ENCODE data around the gene NXPH4. TPM values are rescaled to one million over a fixed set of nuclear protein-coding genes. Genes with fewer than 3 reads are reported as not detected.

The NXPH4 gene
- total RNA-seq, result not detected in 2 replicates

GRCh38 chr12:57216014-57216911 is at the start of gene NXPH4:
TSS of gene NXPH4 (plus strand) at chr12:57216794. CDS start at chr12:57216970, 176 bp downstream.
- TF ChIP-seq, protein P1, sequence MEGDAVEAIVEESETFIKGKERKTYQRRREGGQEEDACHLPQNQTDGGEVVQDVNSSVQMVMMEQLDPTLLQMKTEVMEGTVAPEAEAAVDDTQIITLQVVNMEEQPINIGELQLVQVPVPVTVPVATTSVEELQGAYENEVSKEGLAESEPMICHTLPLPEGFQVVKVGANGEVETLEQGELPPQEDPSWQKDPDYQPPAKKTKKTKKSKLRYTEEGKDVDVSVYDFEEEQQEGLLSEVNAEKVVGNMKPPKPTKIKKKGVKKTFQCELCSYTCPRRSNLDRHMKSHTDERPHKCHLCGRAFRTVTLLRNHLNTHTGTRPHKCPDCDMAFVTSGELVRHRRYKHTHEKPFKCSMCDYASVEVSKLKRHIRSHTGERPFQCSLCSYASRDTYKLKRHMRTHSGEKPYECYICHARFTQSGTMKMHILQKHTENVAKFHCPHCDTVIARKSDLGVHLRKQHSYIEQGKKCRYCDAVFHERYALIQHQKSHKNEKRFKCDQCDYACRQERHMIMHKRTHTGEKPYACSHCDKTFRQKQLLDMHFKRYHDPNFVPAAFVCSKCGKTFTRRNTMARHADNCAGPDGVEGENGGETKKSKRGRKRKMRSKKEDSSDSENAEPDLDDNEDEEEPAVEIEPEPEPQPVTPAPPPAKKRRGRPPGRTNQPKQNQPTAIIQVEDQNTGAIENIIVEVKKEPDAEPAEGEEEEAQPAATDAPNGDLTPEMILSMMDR (conservative IDR thresholded peaks at IDR 0.05; ENCODE audit: low read depth, low read length), result no peak
- no peak for DNase-seq (ENCODE audit: low read depth)
- H3K4me3 ChIP-seq (ENCODE audit: low read depth, low read length), result peak within 1 kb of the TSS; percentile 35

DNA sequence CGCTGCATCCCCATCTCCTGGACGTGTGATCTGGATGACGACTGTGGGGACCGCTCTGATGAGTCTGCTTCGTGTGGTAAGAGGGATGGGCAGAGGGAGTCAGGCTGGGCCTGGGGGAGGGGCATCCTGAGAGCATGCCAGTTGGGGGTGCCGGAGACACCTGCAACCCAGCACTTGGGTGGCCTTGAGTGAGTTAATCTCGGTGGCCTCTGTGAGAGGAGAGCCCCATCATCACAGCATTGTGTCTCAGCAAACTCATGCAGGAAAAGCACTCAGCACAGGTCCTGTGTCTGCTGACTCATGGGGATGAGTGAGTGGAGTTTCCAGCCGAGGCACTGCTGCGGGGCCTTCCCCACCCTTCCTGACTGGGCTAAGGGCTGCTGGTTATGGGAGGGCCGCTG is 49.6 kb upstream of the NXPH4 start:
- no peak overlapping the region for H3K4me3 ChIP-seq (ENCODE audit: low read depth, low read length)
- TF ChIP-seq, protein P1 (conservative IDR thresholded peaks at IDR 0.05; ENCODE audit: low read depth, low read length), result no peak
- peak; percentile 16 for DNase-seq (ENCODE audit: low read depth)

- TF ChIP-seq, protein P1 (conservative IDR thresholded peaks at IDR 0.05; ENCODE audit: low read depth, low read length), result no peak
- no peak overlapping the region for H3K4me3 ChIP-seq (ENCODE audit: low read depth, low read length)
- DNase-seq (ENCODE audit: low read depth), result no peak
These were observed 48.5 kb upstream of the NXPH4 start for GRCh38 chr12:57168058-57168457.

DNA sequence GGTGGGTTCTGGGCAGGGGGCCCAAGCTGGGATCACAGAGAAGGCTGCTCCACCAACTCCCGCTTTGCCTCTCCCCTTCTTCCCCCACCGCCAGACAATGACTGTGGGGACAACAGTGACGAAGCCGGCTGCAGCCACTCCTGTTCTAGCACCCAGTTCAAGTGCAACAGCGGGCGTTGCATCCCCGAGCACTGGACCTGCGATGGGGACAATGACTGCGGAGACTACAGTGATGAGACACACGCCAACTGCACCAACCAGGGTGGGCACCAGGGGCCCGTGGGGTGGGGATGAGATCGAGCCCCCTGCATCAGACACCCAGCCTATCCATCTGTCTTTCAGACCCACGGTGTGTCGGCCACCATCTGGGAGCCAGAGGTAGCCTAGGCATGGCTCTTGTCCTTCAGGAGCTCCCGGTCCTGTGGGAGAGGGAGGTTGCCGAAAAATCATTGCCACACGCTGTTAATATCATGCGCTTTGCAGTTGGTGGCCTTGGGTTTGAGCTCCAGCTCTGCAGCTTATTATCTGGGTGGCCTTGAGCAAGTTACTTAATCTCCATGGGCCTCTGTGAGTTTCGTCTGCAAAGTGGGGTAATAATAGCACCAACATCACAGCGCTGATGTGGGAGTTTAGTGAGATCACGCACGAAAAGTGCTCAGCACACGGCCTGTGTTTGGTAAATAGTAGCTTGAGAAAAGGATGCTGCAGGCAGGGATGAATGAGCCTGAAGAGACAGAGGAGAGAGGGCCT is 47.4 kb upstream of the NXPH4 start:
- DNase-seq (ENCODE audit: low read depth), result no peak
- TF ChIP-seq, protein P1 (conservative IDR thresholded peaks at IDR 0.05; ENCODE audit: low read depth, low read length), result no peak
- H3K4me3 ChIP-seq (ENCODE audit: low read depth, low read length), result no peak overlapping the region

GRCh38 chr12:57169969-57170368 is 46.6 kb upstream of the NXPH4 start:
- DNase-seq (ENCODE audit: low read depth), result no peak
- no peak overlapping the region for H3K4me3 ChIP-seq (ENCODE audit: low read depth, low read length)
- TF ChIP-seq, protein P1 (conservative IDR thresholded peaks at IDR 0.05; ENCODE audit: low read depth, low read length), result no peak

DNA sequence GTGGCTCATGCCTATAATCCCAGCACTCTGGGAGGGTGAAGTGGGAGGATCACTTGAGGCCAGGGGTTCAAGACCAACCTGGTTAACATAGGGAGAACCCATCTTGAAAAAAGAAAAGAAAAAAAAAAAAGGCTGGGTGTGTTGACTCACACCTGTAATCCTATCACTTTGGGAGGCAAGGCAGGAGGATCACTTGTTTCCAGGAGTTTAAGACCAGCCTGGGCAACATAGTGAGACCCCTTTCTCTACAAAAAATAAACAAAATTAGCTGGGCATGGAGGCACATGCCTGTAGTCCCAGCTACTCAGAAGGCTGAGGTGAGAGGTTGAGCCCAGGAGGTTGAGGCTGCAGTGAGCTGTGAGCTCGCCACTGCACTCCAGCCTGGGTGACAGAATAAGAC is 46.2 kb upstream of the NXPH4 start:
- TF ChIP-seq, protein P1 (conservative IDR thresholded peaks at IDR 0.05; ENCODE audit: low read depth, low read length), result no peak
- no peak overlapping the region for H3K4me3 ChIP-seq (ENCODE audit: low read depth, low read length)
- no peak for DNase-seq (ENCODE audit: low read depth)
